Measurements from ENCODE around the gene LBP. TPM values are rescaled to one million over a fixed set of nuclear protein-coding genes. Genes with fewer than 3 reads are reported as not detected.

LBP gene
- total and polyA plus RNA-seq, 3 experiments from 2014 or later: not detected

DNA sequence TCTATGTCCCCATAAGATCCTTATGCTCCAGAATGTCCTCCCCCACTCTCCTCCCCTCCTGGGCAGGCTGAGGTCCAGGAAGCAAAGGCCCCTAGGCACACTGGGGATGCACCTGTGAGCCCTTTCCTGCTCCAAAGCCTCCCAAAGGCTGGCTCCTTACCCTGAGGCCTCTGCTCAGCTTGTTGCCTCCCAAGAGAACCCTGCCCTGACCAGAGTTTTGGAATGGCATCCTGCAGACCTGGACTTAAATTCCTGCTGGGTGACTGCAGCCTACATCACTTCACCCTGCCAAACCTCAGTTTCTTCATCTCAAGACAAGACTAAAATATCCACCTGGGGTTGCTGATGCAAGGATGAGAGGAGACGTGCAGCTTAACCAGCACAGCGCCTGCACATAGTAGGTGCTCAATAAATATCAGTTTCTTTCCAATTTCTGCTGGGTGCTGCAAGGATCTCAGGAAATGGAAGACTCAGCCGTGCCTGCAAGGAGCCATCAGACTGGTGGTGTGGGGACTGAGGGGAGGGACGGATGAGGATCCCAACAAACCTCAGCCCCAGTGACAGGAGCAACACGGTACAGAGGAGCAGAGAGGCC, 2.1 kb upstream of the LBP start:
- ChIA-PET CTCF (no interaction called here), POLR2A (no interaction called here)
- H3K9me3 ChIP-seq (ENCODE audit: low read length): no peaks in the 10 kb centered on the region
- H3K36me3 ChIP-seq (ENCODE audit: insufficient read depth, low read length): no peaks in the 10 kb centered on the region
- Mint-ChIP-seq H3K27me3 (peaks cover 3 to 12% of the 10 kb centered on the region in 2 donors), H3K9me3 (no peaks in the 10 kb centered on the region), H3K4me3 (no peak overlapping the region), H3K36me3 (no peaks in the 10 kb centered on the region), H3K27ac (no peak overlapping the region), H3K4me1 (no peaks in the 10 kb centered on the region)
- no peaks in the 10 kb centered on the region for H3K27me3 ChIP-seq (ENCODE audit: insufficient read depth, low read length, poor library complexity, severe bottlenecking)
- H3K27ac ChIP-seq (ENCODE audit: low read depth, low read length): no peak overlapping the region
- no peak overlapping the region for H3K4me3 ChIP-seq (ENCODE audit: low read length)
- no peaks in the 10 kb centered on the region for H3K4me1 ChIP-seq (ENCODE audit: insufficient read depth, low read length)
- no peak for DNase-seq

DNA sequence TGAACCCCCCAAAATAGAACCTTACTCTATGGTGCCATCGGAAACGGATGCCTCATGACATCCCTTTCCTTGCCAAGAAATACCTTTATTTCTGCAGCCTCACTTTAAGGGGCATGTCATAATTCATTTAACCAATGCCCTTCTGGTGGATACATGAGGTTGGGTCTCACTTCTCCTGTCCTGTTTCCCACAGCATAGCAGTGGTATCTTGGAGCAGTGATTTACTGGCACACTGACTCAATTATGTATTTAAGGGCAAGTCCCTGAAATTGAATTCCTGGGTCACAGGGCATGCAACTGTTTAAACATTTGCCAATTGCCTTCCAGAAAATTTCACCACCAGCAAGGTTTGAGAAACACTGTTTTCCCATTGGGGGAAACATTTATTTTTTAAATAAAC, 639 bp upstream of the LBP start:
- no peak for DNase-seq
- CTCF ChIA-PET: no interaction called here
- Histone ChIP-seq H3K27ac (ENCODE audit: low read depth, low read length) (no peak overlapping the region), H3K36me3 (ENCODE audit: insufficient read depth, low read length) (no peaks in the 10 kb centered on the region), H3K4me1 (ENCODE audit: insufficient read depth, low read length) (no peaks in the 10 kb centered on the region), H3K4me3 (ENCODE audit: low read length) (no peak overlapping the region), H3K27me3 (ENCODE audit: insufficient read depth, low read length, poor library complexity, severe bottlenecking) (no peaks in the 10 kb centered on the region), H3K9me3 (ENCODE audit: low read length) (no peaks in the 10 kb centered on the region)
- Mint-ChIP-seq H3K9me3 (no peaks in the 10 kb centered on the region), H3K4me3 (no peak overlapping the region), H3K27me3 (peaks cover 3 to 14% of the 10 kb centered on the region in 2 donors), H3K4me1 (no peaks in the 10 kb centered on the region), H3K36me3 (no peaks in the 10 kb centered on the region), H3K27ac (no peak overlapping the region)
- POLR2A ChIA-PET: no interaction called here

DNA sequence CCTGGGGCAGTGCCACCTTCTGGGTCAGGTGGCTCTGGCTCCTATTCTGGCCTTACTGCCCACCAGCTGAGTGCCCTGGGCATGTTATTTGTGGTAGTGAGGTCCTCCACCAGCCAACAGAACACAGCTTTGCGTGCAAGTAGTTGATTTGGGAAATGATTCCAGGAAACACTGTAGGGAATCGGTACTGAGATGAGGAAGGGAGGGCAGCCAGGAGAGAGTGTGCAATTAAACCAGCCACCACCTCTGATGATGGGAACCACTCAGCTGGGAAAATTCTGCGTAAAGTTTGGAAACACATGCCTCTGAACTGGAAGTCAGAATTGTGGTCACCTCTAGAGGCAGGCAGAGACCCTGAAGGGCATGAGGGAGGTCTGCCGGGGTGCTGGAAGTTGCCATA, 459 bp downstream of the LBP start:
- Mint-ChIP-seq H3K36me3 (no peaks in the 10 kb centered on the region), H3K9me3 (no peaks in the 10 kb centered on the region), H3K27ac (no peak overlapping the region), H3K4me3 (no peak overlapping the region), H3K27me3 (peaks cover 3 to 11% of the 10 kb centered on the region in 2 donors), H3K4me1 (no peaks in the 10 kb centered on the region)
- Histone ChIP-seq H3K36me3 (ENCODE audit: insufficient read depth, low read length) (no peaks in the 10 kb centered on the region), H3K4me3 (ENCODE audit: low read length) (no peak overlapping the region), H3K9me3 (ENCODE audit: low read length) (no peaks in the 10 kb centered on the region), H3K27ac (ENCODE audit: low read depth, low read length) (no peak overlapping the region), H3K4me1 (ENCODE audit: insufficient read depth, low read length) (no peaks in the 10 kb centered on the region), H3K27me3 (ENCODE audit: insufficient read depth, low read length, poor library complexity, severe bottlenecking) (no peaks in the 10 kb centered on the region)
- no peak for DNase-seq
- CTCF ChIA-PET: no interaction called here
- POLR2A ChIA-PET: no interaction called here

DNA sequence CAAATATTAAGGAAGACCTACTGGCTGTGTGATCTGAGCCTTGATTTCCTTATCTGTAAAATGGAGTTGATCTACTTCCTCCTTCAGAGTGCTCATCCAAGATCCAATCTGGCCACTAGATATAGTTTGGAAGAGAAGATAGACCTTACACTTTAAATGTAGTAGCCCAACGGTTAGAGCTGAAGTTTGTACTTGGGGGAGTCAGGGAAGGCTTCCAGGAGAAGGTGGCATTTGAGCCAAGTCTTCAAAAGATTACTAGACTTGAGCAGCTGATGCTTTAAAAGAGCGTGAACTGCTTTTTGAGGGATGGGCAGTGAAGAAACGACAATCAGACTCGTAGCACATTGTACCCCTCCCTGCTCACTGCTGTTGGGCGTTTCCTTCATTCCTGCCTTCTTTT, 3.6 kb downstream of the LBP start:
- Mint-ChIP-seq H3K36me3 (no peaks in the 10 kb centered on the region), H3K4me3 (no peak overlapping the region), H3K27me3 (peaks cover under 1 to 7% of the 10 kb centered on the region in 2 donors), H3K4me1 (no peaks in the 10 kb centered on the region), H3K9me3 (no peaks in the 10 kb centered on the region), H3K27ac (no peak overlapping the region)
- Histone ChIP-seq H3K27me3 (ENCODE audit: insufficient read depth, low read length, poor library complexity, severe bottlenecking) (no peaks in the 10 kb centered on the region), H3K27ac (ENCODE audit: low read depth, low read length) (no peak overlapping the region), H3K9me3 (ENCODE audit: low read length) (no peaks in the 10 kb centered on the region), H3K4me3 (ENCODE audit: low read length) (no peak overlapping the region), H3K4me1 (ENCODE audit: insufficient read depth, low read length) (no peaks in the 10 kb centered on the region), H3K36me3 (ENCODE audit: insufficient read depth, low read length) (no peaks in the 10 kb centered on the region)
- CTCF ChIA-PET: no interaction called here
- POLR2A ChIA-PET: no interaction called here
- no peak for DNase-seq

DNA sequence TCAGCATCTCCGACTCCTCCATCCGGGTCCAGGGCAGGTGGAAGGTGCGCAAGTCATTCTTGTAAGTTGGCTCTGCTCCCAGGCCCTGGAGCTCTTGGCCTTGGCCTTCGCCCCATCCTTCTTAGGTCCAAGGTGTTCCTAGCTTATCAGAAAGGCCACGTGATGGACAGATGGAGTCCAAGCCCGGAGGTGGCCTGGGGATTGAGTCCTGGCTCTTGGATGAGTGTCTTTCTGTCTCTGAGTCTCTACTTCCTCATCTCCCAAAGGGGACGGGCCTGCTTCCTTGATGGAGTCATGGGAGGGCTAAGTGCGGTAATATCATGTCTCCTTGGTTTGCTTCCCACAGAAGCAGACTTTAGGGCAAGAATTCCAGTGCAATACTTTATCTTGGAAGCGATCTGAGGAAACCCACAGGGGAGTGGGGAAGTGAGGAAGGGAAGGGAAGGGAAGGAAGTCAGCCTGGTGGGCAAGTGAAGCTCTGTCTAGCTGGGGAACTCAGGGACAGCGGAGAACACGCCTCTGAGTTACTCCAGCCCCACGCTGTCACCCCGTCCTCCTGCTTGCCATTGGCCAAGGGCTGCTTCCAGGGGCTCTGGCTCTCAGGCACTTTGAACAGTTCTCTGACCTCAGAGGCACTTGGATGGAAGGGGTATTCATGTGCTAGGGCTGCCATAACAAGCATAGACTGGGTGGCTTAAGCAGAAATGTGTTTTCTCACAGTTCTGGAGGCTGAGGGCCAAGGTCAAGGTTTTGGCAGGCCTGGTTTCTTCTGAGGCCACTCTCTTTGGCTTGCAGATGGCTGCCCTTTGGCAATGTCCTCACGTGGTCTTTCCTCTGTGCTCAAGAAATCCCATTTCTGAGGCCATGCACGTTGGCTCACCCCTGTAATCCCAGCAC, 4.8 kb downstream of the LBP start:
- Histone ChIP-seq H3K27ac (ENCODE audit: low read depth, low read length) (no peak overlapping the region), H3K36me3 (ENCODE audit: insufficient read depth, low read length) (no peaks in the 10 kb centered on the region), H3K4me3 (ENCODE audit: low read length) (no peak overlapping the region), H3K9me3 (ENCODE audit: low read length) (no peaks in the 10 kb centered on the region), H3K27me3 (ENCODE audit: insufficient read depth, low read length, poor library complexity, severe bottlenecking) (no peaks in the 10 kb centered on the region), H3K4me1 (ENCODE audit: insufficient read depth, low read length) (no peaks in the 10 kb centered on the region)
- ChIA-PET POLR2A (no interaction called here), CTCF (no interaction called here)
- Mint-ChIP-seq H3K36me3 (no peaks in the 10 kb centered on the region), H3K27ac (no peak overlapping the region), H3K27me3 (peaks cover 0 to 7% of the 10 kb centered on the region in 2 donors), H3K4me3 (no peak overlapping the region), H3K9me3 (no peaks in the 10 kb centered on the region), H3K4me1 (no peaks in the 10 kb centered on the region)
- no peak for DNase-seq

DNA sequence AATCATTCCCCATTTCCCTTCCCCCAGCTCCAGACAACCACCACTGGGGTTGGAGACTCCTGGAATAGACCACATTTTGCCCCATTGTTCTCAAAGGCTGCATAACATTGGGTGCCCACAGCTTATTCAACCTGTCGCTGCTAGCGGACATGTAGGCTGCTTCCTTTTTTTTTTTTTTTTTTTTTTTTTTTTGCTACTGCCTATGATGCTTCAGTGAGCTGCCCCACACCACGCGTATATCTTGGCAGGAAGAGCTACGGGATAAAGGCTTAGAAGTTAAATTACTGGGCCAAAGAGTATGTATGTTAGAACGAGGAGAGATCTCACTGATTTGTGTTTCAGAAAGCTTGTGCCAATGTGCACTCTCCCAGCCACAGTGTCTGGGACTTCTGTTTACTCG, 7.0 kb downstream of the LBP start:
- Mint-ChIP-seq H3K4me1 (no peaks in the 10 kb centered on the region), H3K4me3 (no peak overlapping the region), H3K27ac (peak overlapping the region in 1 of 8 donors; percentile 35), H3K27me3 (peaks cover 0 to 3% of the 10 kb centered on the region in 2 donors), H3K36me3 (no peaks in the 10 kb centered on the region), H3K9me3 (no peaks in the 10 kb centered on the region)
- Histone ChIP-seq H3K27me3 (ENCODE audit: insufficient read depth, low read length, poor library complexity, severe bottlenecking) (no peaks in the 10 kb centered on the region), H3K4me3 (ENCODE audit: low read length) (no peak overlapping the region), H3K9me3 (ENCODE audit: low read length) (no peaks in the 10 kb centered on the region), H3K27ac (ENCODE audit: low read depth, low read length) (no peak overlapping the region), H3K36me3 (ENCODE audit: insufficient read depth, low read length) (no peaks in the 10 kb centered on the region), H3K4me1 (ENCODE audit: insufficient read depth, low read length) (no peaks in the 10 kb centered on the region)
- ChIA-PET CTCF (no interaction called here), POLR2A (no interaction called here)
- DNase-seq: no peak

DNA sequence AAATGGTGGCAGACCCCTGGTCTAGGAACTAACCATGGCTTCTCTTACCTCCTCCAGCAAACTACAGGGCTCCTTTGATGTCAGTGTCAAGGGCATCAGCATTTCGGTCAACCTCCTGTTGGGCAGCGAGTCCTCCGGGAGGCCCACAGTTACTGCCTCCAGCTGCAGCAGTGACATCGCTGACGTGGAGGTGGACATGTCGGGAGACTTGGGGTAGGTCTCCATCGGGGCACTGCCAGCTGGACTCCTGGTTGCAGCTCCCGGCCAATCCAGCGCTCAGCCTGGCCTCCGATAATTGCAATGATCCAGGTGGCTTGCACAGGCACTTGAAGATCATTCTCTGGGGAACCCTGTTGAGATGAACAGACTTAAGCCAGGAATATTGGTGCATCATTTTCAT, 7.9 kb downstream of the LBP start:
- Histone ChIP-seq H3K4me3 (ENCODE audit: low read length) (no peak overlapping the region), H3K4me1 (ENCODE audit: insufficient read depth, low read length) (no peaks in the 10 kb centered on the region), H3K27me3 (ENCODE audit: insufficient read depth, low read length, poor library complexity, severe bottlenecking) (no peaks in the 10 kb centered on the region), H3K27ac (ENCODE audit: low read depth, low read length) (no peak overlapping the region), H3K36me3 (ENCODE audit: insufficient read depth, low read length) (no peaks in the 10 kb centered on the region), H3K9me3 (ENCODE audit: low read length) (no peaks in the 10 kb centered on the region)
- no peak overlapping the region for H3K4me3 Mint-ChIP-seq
- ChIA-PET CTCF (no interaction called here), POLR2A (no interaction called here)
- H3K27ac Mint-ChIP-seq: no peak overlapping the region
- no peaks in the 10 kb centered on the region for H3K9me3 Mint-ChIP-seq
- H3K4me1 Mint-ChIP-seq: no peaks in the 10 kb centered on the region
- no peak for DNase-seq
- H3K36me3 Mint-ChIP-seq: no peaks in the 10 kb centered on the region
- peaks cover 0 to 3% of the 10 kb centered on the region in 2 donors for H3K27me3 Mint-ChIP-seq

DNA sequence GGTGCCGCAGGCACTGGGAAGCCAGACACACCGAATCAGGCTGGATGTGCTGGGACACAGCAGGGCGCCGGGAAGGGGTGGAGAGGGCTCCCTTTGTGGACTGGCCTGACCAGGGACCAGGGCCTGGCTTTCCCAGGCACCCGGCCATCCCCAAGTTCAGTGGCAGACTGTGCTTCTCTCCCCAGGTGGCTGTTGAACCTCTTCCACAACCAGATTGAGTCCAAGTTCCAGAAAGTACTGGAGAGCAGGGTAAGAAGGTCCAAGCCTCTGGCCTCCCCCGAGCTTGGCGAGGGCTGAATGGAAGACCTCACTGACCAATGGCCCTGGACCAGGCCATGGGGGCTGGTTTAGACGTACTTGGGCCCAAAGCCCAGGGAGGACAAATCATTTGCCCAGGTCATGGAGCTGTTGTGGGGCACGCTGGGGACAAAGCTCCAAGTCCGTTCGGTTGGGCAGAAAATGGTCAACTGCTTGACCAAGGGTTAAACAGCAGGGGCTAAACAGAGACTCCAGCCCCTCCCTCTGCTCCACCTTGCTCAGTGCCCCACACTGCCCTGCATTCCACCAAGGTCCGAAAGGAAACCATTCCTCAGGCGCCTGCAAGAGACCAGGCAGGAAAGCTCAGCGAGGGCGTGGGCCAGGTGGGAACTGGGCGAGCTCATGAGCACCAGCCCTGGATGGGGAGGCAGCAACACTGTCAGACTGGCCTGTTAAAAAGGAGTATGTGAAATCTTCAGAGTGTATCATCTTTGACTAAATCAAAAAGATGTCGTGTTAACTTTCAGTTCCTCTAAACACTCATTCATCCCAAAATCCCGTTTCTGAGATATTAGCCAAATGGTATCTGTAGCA, 9.1 kb downstream of the LBP start:
- POLR2A ChIA-PET: no interaction called here
- no peak overlapping the region for H3K4me3 ChIP-seq (ENCODE audit: low read length)
- H3K4me3 Mint-ChIP-seq: no peak overlapping the region
- H3K9me3 Mint-ChIP-seq: no peaks in the 10 kb centered on the region
- no peak for DNase-seq
- peak overlapping the region in 2 of 8 donors; percentile 29 to 47 for H3K27ac Mint-ChIP-seq
- no peaks in the 10 kb centered on the region for H3K4me1 Mint-ChIP-seq
- no peaks in the 10 kb centered on the region for H3K4me1 ChIP-seq (ENCODE audit: insufficient read depth, low read length)
- no peaks in the 10 kb centered on the region for H3K9me3 ChIP-seq (ENCODE audit: low read length)
- H3K27me3 ChIP-seq (ENCODE audit: insufficient read depth, low read length, poor library complexity, severe bottlenecking): no peaks in the 10 kb centered on the region
- no peaks in the 10 kb centered on the region for H3K36me3 Mint-ChIP-seq
- H3K27ac ChIP-seq (ENCODE audit: low read depth, low read length): no peak overlapping the region
- H3K36me3 ChIP-seq (ENCODE audit: insufficient read depth, low read length): no peaks in the 10 kb centered on the region
- CTCF ChIA-PET: no interaction called here
- no peaks in the 10 kb centered on the region for H3K27me3 Mint-ChIP-seq

Measured in CD8-positive, alpha-beta memory T cell (primary cell).